ENCODE results near the gene PDE6G.

DNA sequence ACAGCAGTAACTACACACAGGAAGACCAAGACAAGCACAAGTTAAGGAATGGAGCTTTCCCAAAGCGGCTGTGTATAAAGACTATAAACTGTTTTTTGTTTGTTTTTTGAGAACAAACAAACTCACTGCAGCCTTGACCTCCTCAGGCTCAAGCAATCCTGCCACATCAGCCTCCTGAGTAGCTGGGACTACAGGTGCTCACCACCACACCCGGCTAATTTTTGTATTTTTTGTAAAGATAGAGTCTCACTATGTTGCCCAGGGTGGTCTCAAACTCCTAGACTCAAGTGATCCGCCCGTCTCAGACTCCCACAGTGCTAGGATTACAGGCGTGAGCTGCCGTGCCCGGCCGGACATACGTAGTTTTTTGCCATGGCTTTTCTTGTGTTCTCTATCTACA, 4.1 kb upstream of the PDE6G start:
- TF ChIP-seq, protein P1, sequence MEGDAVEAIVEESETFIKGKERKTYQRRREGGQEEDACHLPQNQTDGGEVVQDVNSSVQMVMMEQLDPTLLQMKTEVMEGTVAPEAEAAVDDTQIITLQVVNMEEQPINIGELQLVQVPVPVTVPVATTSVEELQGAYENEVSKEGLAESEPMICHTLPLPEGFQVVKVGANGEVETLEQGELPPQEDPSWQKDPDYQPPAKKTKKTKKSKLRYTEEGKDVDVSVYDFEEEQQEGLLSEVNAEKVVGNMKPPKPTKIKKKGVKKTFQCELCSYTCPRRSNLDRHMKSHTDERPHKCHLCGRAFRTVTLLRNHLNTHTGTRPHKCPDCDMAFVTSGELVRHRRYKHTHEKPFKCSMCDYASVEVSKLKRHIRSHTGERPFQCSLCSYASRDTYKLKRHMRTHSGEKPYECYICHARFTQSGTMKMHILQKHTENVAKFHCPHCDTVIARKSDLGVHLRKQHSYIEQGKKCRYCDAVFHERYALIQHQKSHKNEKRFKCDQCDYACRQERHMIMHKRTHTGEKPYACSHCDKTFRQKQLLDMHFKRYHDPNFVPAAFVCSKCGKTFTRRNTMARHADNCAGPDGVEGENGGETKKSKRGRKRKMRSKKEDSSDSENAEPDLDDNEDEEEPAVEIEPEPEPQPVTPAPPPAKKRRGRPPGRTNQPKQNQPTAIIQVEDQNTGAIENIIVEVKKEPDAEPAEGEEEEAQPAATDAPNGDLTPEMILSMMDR (IDR thresholded peaks at IDR 0.05): no peak
- no peak for TF ChIP-seq TCF7L2 (IDR thresholded peaks at IDR 0.05; ENCODE audit: low read depth, low read length)
- TF ChIP-seq, protein P2, sequence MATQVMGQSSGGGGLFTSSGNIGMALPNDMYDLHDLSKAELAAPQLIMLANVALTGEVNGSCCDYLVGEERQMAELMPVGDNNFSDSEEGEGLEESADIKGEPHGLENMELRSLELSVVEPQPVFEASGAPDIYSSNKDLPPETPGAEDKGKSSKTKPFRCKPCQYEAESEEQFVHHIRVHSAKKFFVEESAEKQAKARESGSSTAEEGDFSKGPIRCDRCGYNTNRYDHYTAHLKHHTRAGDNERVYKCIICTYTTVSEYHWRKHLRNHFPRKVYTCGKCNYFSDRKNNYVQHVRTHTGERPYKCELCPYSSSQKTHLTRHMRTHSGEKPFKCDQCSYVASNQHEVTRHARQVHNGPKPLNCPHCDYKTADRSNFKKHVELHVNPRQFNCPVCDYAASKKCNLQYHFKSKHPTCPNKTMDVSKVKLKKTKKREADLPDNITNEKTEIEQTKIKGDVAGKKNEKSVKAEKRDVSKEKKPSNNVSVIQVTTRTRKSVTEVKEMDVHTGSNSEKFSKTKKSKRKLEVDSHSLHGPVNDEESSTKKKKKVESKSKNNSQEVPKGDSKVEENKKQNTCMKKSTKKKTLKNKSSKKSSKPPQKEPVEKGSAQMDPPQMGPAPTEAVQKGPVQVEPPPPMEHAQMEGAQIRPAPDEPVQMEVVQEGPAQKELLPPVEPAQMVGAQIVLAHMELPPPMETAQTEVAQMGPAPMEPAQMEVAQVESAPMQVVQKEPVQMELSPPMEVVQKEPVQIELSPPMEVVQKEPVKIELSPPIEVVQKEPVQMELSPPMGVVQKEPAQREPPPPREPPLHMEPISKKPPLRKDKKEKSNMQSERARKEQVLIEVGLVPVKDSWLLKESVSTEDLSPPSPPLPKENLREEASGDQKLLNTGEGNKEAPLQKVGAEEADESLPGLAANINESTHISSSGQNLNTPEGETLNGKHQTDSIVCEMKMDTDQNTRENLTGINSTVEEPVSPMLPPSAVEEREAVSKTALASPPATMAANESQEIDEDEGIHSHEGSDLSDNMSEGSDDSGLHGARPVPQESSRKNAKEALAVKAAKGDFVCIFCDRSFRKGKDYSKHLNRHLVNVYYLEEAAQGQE (IDR thresholded peaks at IDR 0.05; ENCODE audit: insufficient read depth in 1 of 2, low read depth in 2 of 2, low read length in 1 of 2): no peak
- no peak for TF ChIP-seq POLR2AphosphoS5 (IDR thresholded peaks at IDR 0.05; ENCODE audit: low read depth, low read length)
- TF ChIP-seq SIN3A (IDR thresholded peaks at IDR 0.05; ENCODE audit: borderline replicate concordance, insufficient read depth, low read depth, low read length): no peak
